Naive thymus-derived CD4-positive, alpha-beta T cell (primary cell): ENCODE measurements around the gene TTLL12. TPM values are rescaled to one million over a fixed set of nuclear protein-coding genes. Genes with fewer than 3 reads are reported as not detected.

Source experiments
- ATAC-seq: fragments of 150-1000 bp; cut with Tn5 transposase; 2 replicates; pipeline ENCODE4 v1.10.0; 2021; ENCODE audit warnings: mild to moderate bottlenecking, moderate library complexity
- CTCF ChIA-PET: fragments of 350-600 bp; sonication (Branson Sonifier 250); formaldehyde crosslinking; loops from one replicate; lab custom pipeline; 2021; ENCODE audit warnings: antibody characterized with exemption; lab: Charles Lee
- POLR2A ChIA-PET: fragments of 350-600 bp; sonication (Branson Sonifier 250); formaldehyde crosslinking; loops from one replicate; lab custom pipeline; 2021; ENCODE audit warnings: antibody characterized with exemption, inconsistent platforms; lab: Charles Lee
- DNase-seq, 9 donors: peaks; one replicate each; pipeline versions ENCODE4 v3.0.0 to v3.0.0-alpha.2; 2020 to 2022; ENCODE audit warnings: mixed read lengths in 1 of 9
- H3K27ac ChIP-seq: one replicate; pipeline ENCODE4 v1.7.0; 2013; ENCODE audit warnings: mild to moderate bottlenecking, low read depth, low read length, moderate library complexity
- H3K27me3 ChIP-seq, 2 donors: one replicate each; pipeline ENCODE4 v1.7.0; 2013; ENCODE audit warnings: low read length in 2 of 2, mild to moderate bottlenecking in 2 of 2, moderate library complexity in 2 of 2; ENCODE audit not compliant: control insufficient read depth in 2 of 2, insufficient read depth in 2 of 2
- H3K36me3 ChIP-seq, 3 experiments: 1 replicate in 2 of 3; 2 replicates in 1 of 3; pipeline ENCODE4 v1.7.0; 2013; ENCODE audit warnings: low read length in 3 of 3, mild to moderate bottlenecking in 3 of 3, moderate library complexity in 1 of 3; ENCODE audit not compliant: insufficient read depth in 3 of 3, control insufficient read depth in 2 of 3
- H3K4me1 ChIP-seq, 2 donors: one replicate each; pipeline ENCODE4 v1.7.0; 2013; ENCODE audit warnings: low read length in 2 of 2, mild to moderate bottlenecking in 2 of 2, moderate library complexity in 1 of 2; ENCODE audit not compliant: control insufficient read depth in 2 of 2, insufficient read depth in 2 of 2
- H3K4me3 ChIP-seq: 2 replicates; pipeline ENCODE4 v1.7.0; 2013; ENCODE audit warnings: mild to moderate bottlenecking, low read length
- H3K9me3 ChIP-seq, 3 experiments: 1 replicate in 2 of 3; 2 replicates in 1 of 3; pipeline ENCODE4 v1.7.0; 2013; ENCODE audit warnings: low read length in 3 of 3; ENCODE audit not compliant: control insufficient read depth in 2 of 3
- H3K27ac Mint-ChIP-seq, 9 donors: one replicate each; pipeline ENCODE4 v1.8.0; 2020 to 2022; ENCODE audit warnings: mixed read lengths in 9 of 9, mild to moderate bottlenecking in 8 of 9, moderate library complexity in 5 of 9, inconsistent platforms in 2 of 9
- H3K27me3 Mint-ChIP-seq, 5 donors: one replicate each; pipeline ENCODE4 v1.8.0; 2021 to 2022; ENCODE audit warnings: mixed read lengths in 5 of 5, mild to moderate bottlenecking in 1 of 5
- H3K36me3 Mint-ChIP-seq, 5 donors: one replicate each; pipeline ENCODE4 v1.8.0; 2020 to 2022; ENCODE audit warnings: mixed read lengths in 5 of 5, mild to moderate bottlenecking in 3 of 5, inconsistent platforms in 1 of 5
- H3K4me1 Mint-ChIP-seq, 7 donors: one replicate each; pipeline ENCODE4 v1.8.0; 2020 to 2022; ENCODE audit warnings: mixed read lengths in 7 of 7, mild to moderate bottlenecking in 3 of 7, inconsistent platforms in 1 of 7
- H3K4me3 Mint-ChIP-seq, 10 donors: one replicate each; pipeline ENCODE4 v1.8.0; 2020 to 2022; ENCODE audit warnings: mild to moderate bottlenecking in 10 of 10, mixed read lengths in 10 of 10, moderate library complexity in 6 of 10, inconsistent platforms in 2 of 10
- H3K9me3 Mint-ChIP-seq, 11 donors: one replicate each; pipeline ENCODE4 v1.8.0; 2020 to 2022; ENCODE audit warnings: mixed read lengths in 11 of 11, mild to moderate bottlenecking in 4 of 11, inconsistent platforms in 1 of 11, moderate library complexity in 1 of 11
- intact Hi-C, 2 donors: fragments of 100-400 bp; cut with micrococcal nuclease; formaldehyde crosslinking; loops; one replicate each; pipeline ENCODE4 v1.15.1; 2023
- polyA plus RNA-seq, 2 donors: library from polyadenylated mRNA; unstranded; fragments of 300-500 nt; fragmentation: Illumina TruSeq; gene quantifications; one replicate each; pipeline ENCODE4 v1.2.3, GENCODE V29; 2021
- total RNA-seq, 6 experiments: library from RNA in 5 of 6; stranded (reverse) in 5 of 6; gene quantifications; 1 replicate in 5 of 6; 2 replicates in 1 of 6; pipeline ENCODE4 v1.2.3 and lab custom pipeline; 2021 to 2026

Gene TTLL12
- total and polyA plus RNA-seq, 7 experiments from 2014 or later, result 15.6 to 43.7 (median 28.2) TPM

GRCh38 chr22:43231724-43232034, 44.7 kb upstream of the TTLL12 start:
- ATAC-seq (no peak), DNase-seq (no peak)
- no peaks in the 10 kb centered on the region for H3K9me3 ChIP-seq
- Mint-ChIP-seq H3K27me3 (peaks cover 0 to 5% (median 0%) of the 10 kb centered on the region in 5 donors), H3K4me1 (peaks cover 0 to 11% (median 5%) of the 10 kb centered on the region in 7 donors), H3K27ac (no peak overlapping the region), H3K9me3 (peaks cover 0 to 2% (median 0%) of the 10 kb centered on the region in 11 donors), H3K36me3 (no peaks in the 10 kb centered on the region), H3K4me3 (no peak overlapping the region)
- no peak overlapping the region for H3K4me3 ChIP-seq
- peaks cover 0 to 6% of the 10 kb centered on the region in 2 donors for H3K4me1 ChIP-seq
- no peaks in the 10 kb centered on the region for H3K36me3 ChIP-seq
- ChIA-PET CTCF (interaction anchor here (0.7 to 4.8 kb wide), 6 partner anchors 16 to 153 kb away, joined by 3 to 29 read pairs (median 4); no protein-coding TSS in a partner anchor), POLR2A (no interaction called here)
- H3K27ac ChIP-seq, result no peak overlapping the region
- intact Hi-C loops, result loop anchor here (1.0 to 2.0 kb wide), 3 partner anchors 31 to 154 kb away; no protein-coding TSS in a partner anchor
- H3K27me3 ChIP-seq, result no peaks in the 10 kb centered on the region

GRCh38 chr22:43230971-43231723, 44.2 kb upstream of the TTLL12 start:
- intact Hi-C loops, result loop anchor here (1.0 to 2.0 kb wide), 3 partner anchors 32 to 154 kb away; no protein-coding TSS in a partner anchor
- peaks cover 0 to 2% (median 0%) of the 10 kb centered on the region in 11 donors for H3K9me3 Mint-ChIP-seq
- Histone ChIP-seq H3K36me3 (no peaks in the 10 kb centered on the region), H3K27ac (no peak overlapping the region), H3K4me3 (no peak overlapping the region), H3K4me1 (peaks cover 0 to 6% of the 10 kb centered on the region in 2 donors), H3K27me3 (no peaks in the 10 kb centered on the region), H3K9me3 (no peaks in the 10 kb centered on the region)
- H3K4me3 Mint-ChIP-seq, result no peak overlapping the region
- H3K27ac Mint-ChIP-seq, result no peak overlapping the region
- ATAC-seq, result peak; percentile 76
- CTCF ChIA-PET, result interaction anchor here (1.0 to 4.8 kb wide), 4 partner anchors 16 to 118 kb away, joined by 3 to 29 read pairs (median 4); no protein-coding TSS in a partner anchor
- POLR2A ChIA-PET, result no interaction called here
- no peaks in the 10 kb centered on the region for H3K36me3 Mint-ChIP-seq
- peaks cover 0 to 5% (median 0%) of the 10 kb centered on the region in 5 donors for H3K27me3 Mint-ChIP-seq
- peaks cover 0 to 11% (median 5%) of the 10 kb centered on the region in 7 donors for H3K4me1 Mint-ChIP-seq
- DNase-seq, result peak; percentile 14 to 70 (median 53)

GRCh38 chr22:43230571-43230970, 43.6 kb upstream of the TTLL12 start:
- DNase-seq (no peak), ATAC-seq (no peak)
- Mint-ChIP-seq H3K27me3 (peaks cover 0 to 5% (median 0%) of the 10 kb centered on the region in 5 donors), H3K36me3 (no peaks in the 10 kb centered on the region), H3K27ac (no peak overlapping the region), H3K9me3 (peaks cover 0 to 2% (median 0%) of the 10 kb centered on the region in 11 donors), H3K4me1 (peaks cover 0 to 11% (median 5%) of the 10 kb centered on the region in 7 donors), H3K4me3 (no peak overlapping the region)
- no peak overlapping the region for H3K27ac ChIP-seq
- peaks cover 0 to 6% of the 10 kb centered on the region in 2 donors for H3K4me1 ChIP-seq
- ChIA-PET CTCF (interaction anchor here (1.3 to 4.8 kb wide), 3 partner anchors 116 to 155 kb away, joined by 3 to 29 read pairs (median 4); no protein-coding TSS in a partner anchor), POLR2A (no interaction called here)
- H3K36me3 ChIP-seq, result no peaks in the 10 kb centered on the region
- H3K9me3 ChIP-seq, result no peaks in the 10 kb centered on the region
- H3K4me3 ChIP-seq, result no peak overlapping the region
- H3K27me3 ChIP-seq, result no peaks in the 10 kb centered on the region
- intact Hi-C loops, result loop anchor here in 1 of 2 donors (2.0 kb wide), 1 partner anchor 32 kb away; no protein-coding TSS in a partner anchor

GRCh38 chr22:43228863-43229262, 41.9 kb upstream of the TTLL12 start:
- POLR2A ChIA-PET, result interaction anchor here (1.0 kb wide), 1 partner anchor 118 kb away, joined by 6 read pairs; no protein-coding TSS in a partner anchor
- Mint-ChIP-seq H3K27ac (no peak overlapping the region), H3K27me3 (peaks cover 0 to 5% (median 0%) of the 10 kb centered on the region in 5 donors), H3K9me3 (peaks cover 0 to 2% (median 0%) of the 10 kb centered on the region in 11 donors), H3K36me3 (no peaks in the 10 kb centered on the region), H3K4me1 (peaks cover 0 to 11% (median 5%) of the 10 kb centered on the region in 7 donors), H3K4me3 (no peak overlapping the region)
- Histone ChIP-seq H3K27ac (no peak overlapping the region), H3K9me3 (no peaks in the 10 kb centered on the region), H3K36me3 (no peaks in the 10 kb centered on the region), H3K27me3 (no peaks in the 10 kb centered on the region), H3K4me3 (no peak overlapping the region), H3K4me1 (peaks cover 0 to 6% of the 10 kb centered on the region in 2 donors)
- ATAC-seq (no peak), DNase-seq (no peak)
- CTCF ChIA-PET, result interaction anchor here (1.0 to 1.6 kb wide), 3 partner anchors 117 to 121 kb away, joined by 3 to 16 read pairs (median 3); no protein-coding TSS in a partner anchor
- intact Hi-C loops, result no loop called here

- H3K27me3 ChIP-seq, result no peaks in the 10 kb centered on the region
- ATAC-seq (no peak), DNase-seq (peak in 1 of 9 donors; percentile 24)
- peaks cover 0 to 6% of the 10 kb centered on the region in 2 donors for H3K4me1 ChIP-seq
- Mint-ChIP-seq H3K27me3 (peaks cover 0 to 5% (median 0%) of the 10 kb centered on the region in 5 donors), H3K4me3 (no peak overlapping the region), H3K36me3 (no peaks in the 10 kb centered on the region), H3K9me3 (peaks cover 0 to 2% (median 0%) of the 10 kb centered on the region in 11 donors), H3K27ac (peak overlapping the region in 2 of 9 donors; percentile 49 to 89), H3K4me1 (peaks cover 0 to 11% (median 5%) of the 10 kb centered on the region in 7 donors)
- POLR2A ChIA-PET, result no interaction called here
- H3K36me3 ChIP-seq, result no peaks in the 10 kb centered on the region
- CTCF ChIA-PET, result interaction anchor here (1.0 to 1.6 kb wide), 2 partner anchors 117 to 118 kb away, joined by 3 to 16 read pairs; no protein-coding TSS in a partner anchor
- no peak overlapping the region for H3K27ac ChIP-seq
- intact Hi-C loops, result no loop called here
- no peak overlapping the region for H3K4me3 ChIP-seq
- no peaks in the 10 kb centered on the region for H3K9me3 ChIP-seq
Observed at GRCh38 chr22:43228330-43228729, 41.4 kb upstream of the TTLL12 start.

GRCh38 chr22:43227239-43227630, 40.3 kb upstream of the TTLL12 start:
- H3K36me3 Mint-ChIP-seq, result no peaks in the 10 kb centered on the region
- ChIA-PET POLR2A (no interaction called here), CTCF (no interaction called here)
- Histone ChIP-seq H3K4me1 (peaks cover 0 to 6% of the 10 kb centered on the region in 2 donors), H3K27ac (no peak overlapping the region), H3K4me3 (no peak overlapping the region), H3K36me3 (no peaks in the 10 kb centered on the region), H3K9me3 (no peaks in the 10 kb centered on the region), H3K27me3 (no peaks in the 10 kb centered on the region)
- H3K27me3 Mint-ChIP-seq, result peaks cover 0 to 5% (median 0%) of the 10 kb centered on the region in 5 donors
- H3K4me1 Mint-ChIP-seq, result peaks cover 0 to 11% (median 5%) of the 10 kb centered on the region in 7 donors
- intact Hi-C loops, result no loop called here
- no peaks in the 10 kb centered on the region for H3K9me3 Mint-ChIP-seq
- ATAC-seq, result no peak
- H3K4me3 Mint-ChIP-seq, result no peak overlapping the region
- H3K27ac Mint-ChIP-seq, result no peak overlapping the region
- DNase-seq, result no peak
